Measurements from ENCODE around the gene AZGP1.
"Not testable (repeated sequence)": the region's sequence is repeated elsewhere in the genome, so short reads cannot be mapped to it uniquely, and the experiment has no call there.

The AZGP1 gene
- total RNA-seq, result 0 reads per million in 2 donors

DNA sequence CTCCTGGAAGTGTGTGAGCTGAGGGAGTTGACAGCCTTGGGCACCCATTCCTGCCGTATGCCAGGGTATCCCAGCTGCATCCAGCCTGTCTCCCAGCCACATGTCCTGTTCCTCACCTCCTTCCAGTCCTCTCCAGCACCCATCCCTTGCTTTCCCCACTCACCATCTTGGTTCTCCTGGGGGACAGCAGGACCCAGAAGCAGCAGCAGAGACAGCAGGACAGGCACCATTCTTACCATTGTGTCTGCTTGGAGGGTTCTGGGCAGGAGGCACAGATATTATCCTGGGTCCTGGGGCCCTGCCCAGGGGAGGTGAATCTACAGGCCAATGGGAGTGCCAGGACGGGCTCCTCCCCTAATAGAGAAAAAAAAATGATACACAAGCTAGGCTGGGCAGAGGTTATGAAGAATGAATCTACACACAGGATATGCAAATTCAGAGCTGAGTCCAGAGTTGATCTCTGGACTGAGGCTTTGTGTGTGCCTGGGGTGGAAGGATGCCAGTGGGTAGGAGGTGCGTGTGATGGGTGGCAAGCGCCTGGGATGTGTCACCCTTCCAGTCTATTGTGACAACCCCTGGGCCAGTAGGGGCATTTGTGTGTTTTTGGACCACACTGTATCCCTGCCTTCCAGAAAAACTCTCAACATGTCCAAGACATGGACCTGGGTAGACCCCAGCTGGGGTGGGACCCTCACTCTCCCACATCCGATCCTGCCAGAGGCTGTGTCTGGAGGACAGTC is at the start of gene AZGP1:
TSS of gene AZGP1 (minus strand) at position 250 of the 740 bp plus-strand sequence. CDS start at position 239, 11 bp downstream.
- DNase-seq, result no peak

DNA sequence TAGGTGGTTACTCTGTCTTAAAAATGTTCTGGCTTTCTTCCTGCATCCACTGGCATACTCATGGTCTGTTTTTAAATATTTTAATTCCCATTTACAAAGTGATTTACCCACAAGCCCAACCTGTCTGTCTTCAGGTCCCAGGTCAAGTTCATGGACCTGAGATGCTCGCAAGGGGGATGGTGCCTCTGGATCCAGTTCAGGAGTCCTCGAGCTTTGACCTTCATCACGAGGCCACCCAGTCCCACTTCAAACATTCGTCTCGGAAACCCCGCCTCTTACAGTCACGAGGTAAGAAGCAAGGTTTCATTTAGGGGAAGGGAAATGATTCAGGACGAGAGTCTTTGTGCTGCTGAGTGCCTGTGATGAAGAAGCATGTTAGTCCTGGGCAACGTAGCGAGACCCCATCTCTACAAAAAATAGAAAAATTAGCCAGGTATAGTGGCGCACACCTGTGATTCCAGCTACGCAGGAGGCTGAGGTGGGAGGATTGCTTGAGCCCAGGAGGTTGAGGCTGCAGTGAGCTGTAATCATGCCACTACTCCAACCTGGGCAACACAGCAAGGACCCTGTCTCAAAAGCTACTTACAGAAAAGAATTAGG is 48.3 kb upstream of the AZGP1 start:
- DNase-seq, result no peak

DNA sequence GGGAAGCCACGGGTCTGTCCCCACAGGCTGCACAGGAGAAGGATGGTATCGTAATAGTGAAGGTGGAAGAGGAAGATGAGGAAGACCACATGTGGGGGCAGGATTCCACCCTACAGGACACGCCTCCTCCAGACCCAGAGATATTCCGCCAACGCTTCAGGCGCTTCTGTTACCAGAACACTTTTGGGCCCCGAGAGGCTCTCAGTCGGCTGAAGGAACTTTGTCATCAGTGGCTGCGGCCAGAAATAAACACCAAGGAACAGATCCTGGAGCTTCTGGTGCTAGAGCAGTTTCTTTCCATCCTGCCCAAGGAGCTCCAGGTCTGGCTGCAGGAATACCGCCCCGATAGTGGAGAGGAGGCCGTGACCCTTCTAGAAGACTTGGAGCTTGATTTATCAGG is 47.7 kb upstream of the AZGP1 start:
- no peak for DNase-seq

DNA sequence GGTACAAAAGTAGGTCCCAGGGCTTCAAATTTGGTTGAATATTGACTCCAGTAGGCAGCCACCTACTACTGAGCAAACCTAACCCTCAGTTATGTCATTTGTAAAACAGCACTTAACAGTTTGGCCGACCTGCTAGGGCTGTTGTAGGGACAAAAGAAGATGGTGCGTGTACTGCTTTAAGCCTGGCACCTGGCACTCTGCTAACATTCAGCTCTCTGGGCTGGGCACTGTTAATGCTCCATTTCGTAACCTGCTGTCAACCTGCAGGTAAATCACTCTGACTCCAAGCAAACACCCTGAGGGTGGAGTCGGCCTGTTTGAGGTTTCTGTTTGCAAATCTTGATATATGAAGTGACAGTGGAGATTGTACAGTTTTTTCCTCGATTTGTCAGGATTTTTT is 46.8 kb upstream of the AZGP1 start:
- no peak for DNase-seq

DNA sequence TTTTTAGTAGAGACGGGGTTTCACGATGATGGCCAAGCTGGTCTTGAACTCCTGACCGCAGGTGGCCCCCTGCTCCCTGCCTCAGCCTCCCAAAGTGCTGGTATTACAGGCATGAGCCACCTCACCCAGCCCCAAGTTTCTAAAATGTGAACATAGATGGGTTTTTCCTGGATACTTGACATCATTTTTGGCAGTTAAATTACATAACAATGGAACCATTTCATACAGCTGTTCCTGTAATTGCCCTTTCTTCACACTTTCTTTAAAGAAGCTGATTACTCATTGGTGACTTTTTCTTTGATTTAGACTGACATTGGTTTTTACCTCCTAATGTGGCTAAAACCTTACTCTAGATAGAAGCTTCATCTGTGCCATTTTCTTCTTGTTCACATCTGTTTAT is 45.5 kb upstream of the AZGP1 start:
- DNase-seq, result no peak

DNA sequence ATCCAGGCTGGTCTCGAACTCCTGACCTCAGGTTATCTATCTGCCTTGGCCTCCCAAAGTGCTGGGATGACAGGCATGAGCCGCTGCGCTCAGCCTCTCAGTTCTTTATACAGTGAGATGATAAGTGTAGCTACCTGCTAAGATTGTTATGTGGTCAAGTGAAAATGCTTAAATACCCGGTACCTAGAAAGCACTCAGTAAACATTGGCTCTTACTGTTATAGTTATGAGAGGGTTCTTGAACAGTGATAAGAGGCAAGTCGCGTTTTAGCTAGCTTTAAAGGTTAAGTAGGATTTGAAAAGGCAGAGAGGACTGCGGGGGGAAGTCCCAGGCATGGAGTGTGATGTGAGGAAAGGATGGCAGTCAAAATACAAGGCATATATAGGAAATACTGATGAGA is 44.1 kb upstream of the AZGP1 start:
- DNase-seq, result no peak

DNA sequence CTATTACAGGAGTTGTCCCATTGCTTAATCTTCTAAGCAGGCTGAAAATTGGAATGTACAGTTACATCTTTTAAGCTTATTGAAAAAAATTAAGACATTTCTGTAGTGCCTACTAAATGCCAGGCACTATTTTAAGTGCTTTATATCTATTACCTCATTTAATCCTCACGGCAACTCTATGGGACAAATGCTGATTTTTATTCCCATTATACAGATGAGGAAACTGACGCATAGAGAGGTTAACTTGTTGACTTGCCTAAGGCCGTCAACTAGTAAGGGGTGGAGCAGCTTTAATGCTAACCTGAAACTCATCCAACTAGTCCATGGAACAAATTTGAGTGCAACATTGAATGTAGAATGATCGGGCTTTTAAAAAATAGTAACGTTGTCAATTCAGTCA is 42.0 kb upstream of the AZGP1 start:
- DNase-seq, result no peak

DNA sequence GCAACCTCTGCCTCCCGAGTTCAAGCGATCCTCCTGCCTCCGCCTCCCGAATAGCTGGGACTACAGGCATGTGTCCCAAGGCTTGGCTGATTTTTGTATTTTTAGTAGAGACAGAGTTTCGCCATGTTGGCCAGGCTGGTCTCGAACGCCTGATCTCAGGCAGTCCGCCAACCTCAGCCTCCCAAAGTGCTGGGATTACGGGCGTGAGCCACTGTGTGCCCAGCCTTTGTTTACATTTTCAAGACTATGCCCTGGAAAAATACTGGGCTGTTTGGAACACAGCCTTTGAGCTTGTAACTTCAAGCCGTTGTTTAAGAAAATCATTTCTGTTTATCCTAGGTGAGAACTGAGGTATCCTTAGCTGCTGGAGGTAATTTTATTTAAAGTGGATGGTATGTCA is 41.5 kb upstream of the AZGP1 start:
- no peak for DNase-seq

DNA sequence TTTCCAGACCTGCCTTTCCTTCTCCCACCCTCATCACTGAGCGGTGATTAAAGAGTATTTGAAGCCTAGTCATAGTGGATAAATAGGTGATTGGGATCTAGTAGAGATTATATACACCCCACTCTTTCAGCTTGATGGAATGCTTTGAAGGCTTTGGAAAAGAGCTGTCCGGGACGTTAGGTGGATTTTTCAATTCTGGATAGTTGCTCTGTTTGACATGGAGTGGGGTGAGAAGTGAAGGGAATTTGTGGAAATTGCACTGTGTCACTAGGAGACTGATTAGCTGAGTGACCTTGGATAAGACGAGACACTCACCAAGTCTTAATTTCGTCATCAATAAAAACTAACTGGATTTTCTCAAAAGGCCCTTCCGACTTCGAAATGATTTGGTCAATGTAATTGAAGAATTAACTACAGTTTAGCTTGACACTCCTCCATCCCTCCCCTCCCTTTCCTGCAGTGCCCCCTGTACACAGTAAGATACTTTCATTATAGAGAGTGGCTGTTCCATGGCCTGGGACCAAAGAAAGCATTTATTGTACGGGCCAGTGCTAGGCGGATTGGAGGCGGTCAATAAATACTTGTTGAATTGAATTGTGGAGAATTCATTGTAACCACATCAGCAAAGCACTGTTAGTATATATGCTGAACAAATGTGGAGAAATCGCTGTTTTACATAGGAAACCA is 40.5 kb upstream of the AZGP1 start:
- DNase-seq, result no peak

DNA sequence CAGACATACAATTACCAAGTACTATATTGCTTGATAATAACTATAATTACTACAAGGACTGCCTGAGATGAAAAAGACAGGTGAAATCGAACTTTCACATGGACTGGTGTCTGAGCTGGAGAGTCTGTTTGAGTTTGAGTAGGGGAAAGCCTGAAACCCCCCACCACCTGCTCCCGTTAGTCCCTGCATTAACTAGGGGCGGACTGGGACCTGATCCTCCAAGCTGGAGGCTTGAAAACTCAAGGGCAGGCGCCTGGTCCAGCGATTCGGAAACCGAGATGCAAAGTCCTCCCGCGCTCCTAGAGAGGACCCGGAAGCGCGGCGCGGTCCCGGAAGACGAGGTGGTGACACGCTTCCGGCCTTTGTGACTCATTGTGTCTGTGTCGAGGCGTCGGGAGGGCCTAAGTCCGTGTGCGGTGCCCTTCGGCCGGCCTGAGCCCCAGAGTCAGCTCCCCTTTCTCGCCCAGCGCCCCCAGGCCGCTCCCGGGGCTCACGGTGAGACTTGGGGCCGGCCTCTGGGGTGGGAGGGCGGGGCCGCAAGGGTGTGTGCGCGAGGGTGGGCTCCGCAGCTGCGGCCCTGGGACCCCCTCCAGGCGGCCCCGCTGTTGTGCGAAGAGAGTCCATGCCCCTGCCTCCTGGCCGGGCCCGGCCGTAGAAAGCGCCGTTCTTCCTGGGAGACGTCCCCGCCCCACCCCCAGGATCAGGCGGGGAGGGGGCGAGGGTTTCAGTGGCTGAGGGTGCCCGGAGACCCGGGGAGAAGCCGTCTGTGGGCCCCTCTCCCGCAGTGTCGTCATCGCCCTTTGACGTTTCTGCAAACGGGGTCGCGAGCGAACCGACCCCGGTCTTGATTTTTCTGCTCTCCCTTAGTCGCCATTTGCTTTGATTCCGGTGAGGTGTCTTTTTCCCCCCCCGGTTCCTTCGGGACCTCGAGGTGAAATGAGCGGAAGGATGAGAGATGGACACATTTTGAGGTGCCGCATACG is 39.7 kb upstream of the AZGP1 start, which contains the start of gene ZKSCAN1:
TSS of gene ZKSCAN1 (plus strand) at position 365 of the 983 bp plus-strand sequence. CDS start 7,911 bp downstream, outside the sequence.
- peak; percentile 67 for DNase-seq

DNA sequence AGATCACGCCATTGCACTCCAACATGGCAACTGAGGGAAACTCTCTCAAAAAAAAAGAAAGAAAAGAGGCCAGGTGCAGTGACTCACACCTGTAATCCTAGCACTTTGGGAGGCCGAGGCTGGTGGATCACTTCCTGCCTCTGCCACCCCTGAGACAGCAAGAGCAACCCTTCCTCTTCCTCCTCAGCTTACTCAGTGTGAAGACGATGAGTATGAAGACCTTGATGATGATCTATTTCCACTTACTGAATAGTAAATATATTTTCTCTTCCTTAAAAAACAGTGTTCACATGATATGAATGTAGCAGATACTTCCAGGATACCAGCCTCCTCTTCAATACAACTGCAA is 37.5 kb upstream of the AZGP1 start:
- no peak for DNase-seq

DNA sequence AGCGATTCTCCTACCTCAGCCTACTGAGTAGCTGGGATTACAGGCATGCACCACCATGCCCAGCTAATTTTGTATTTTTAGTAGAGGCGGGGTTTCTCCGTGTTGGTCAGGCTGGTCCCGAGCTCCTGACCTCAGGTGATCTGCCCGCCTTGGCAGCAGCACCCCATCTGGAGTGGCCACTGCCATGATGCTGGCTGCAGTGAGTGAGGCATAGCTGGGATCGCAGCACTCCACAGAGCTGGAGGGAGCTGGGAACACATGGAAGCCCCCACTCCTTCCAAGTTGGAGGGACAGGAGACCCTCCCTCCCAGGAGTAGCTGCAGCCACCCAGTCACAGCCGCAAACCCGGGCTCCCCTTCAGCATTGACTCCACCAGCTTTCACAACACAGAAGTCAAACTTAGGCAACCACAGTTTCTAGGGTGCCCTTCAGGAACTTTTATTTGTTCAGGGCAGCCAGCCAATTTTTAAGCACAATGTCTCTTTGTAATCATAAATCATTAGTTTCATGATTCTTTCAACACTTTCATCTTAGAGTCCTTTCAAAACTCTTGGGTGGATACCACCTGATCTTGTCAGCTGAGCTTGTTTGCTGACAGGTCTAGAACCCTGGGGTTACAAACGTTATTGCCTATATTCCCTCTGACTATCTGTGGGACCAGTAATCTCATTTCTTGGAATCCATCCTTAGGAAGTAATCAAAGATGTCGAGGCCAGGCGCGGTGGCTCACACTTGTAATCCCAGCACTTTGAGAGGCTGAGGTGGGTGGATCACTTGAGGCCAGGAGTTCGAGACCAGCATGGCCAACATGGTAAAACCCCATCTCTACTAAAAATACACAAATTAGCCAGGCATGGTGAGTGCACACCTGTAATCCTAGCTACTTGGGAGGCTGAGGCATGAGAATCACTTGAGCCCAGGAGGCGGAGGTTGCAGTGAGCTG is 36.8 kb upstream of the AZGP1 start:
- DNase-seq, result not testable (repeated sequence)

DNA sequence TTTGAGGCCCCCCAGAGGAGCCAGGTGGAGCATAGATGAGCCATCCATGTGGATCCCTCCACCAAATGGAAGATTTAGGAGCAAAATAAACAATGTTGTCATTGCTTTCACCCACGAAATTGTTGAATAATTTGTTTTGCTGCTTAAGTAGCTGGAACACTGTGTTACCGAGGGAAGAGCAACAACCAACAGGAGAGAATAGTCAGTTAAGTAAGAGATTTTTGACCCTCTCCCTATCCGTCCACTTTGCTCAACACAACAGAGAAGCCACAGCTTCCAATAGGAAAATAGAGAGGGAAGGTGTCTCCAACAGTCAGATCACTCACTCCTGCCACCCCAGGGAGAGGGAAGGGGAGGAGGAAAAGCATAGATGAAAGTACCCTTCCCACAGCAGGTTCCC is 35.7 kb upstream of the AZGP1 start:
- no peak for DNase-seq

DNA sequence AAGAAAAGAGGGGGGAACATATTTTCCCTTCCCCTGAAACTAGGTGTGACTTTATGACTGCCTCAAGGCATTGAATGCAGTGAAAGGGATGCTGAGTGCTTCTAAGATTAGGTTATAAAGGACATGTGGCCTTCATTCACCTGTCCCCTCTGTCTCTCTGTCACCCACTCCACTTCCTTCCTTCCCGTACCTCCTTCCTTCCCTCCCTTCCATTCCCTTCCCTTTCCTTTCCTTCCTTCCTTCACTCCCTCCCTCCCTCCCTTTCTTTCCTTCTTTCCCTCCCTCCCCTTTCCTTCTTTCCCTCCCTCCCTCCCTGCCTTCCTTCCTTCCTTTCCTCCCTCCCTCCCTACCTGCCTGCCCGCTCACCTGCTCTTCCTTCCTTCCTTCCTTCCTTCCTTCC is 35.1 kb upstream of the AZGP1 start:
- DNase-seq, result no peak

DNA sequence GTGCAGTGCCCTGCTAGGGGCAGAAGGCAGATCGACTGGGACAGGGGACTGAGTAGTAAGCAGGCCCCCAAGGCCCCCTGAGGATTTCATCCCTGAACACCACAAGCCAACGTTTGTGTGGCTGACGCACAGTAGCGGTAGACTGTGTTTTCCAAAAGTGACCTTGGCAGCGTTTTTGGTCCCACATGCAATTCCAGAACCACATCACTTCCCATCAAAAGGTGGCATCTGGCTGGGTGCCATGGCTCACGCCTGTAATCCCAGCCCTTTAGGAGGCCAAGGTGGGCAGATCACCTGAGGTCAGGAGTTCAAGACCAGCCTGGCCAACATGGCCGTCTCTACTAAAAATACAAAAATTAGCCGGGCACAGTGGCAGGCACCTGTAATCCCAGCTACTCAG is 34.1 kb upstream of the AZGP1 start:
- DNase-seq, result not testable (repeated sequence)

DNA sequence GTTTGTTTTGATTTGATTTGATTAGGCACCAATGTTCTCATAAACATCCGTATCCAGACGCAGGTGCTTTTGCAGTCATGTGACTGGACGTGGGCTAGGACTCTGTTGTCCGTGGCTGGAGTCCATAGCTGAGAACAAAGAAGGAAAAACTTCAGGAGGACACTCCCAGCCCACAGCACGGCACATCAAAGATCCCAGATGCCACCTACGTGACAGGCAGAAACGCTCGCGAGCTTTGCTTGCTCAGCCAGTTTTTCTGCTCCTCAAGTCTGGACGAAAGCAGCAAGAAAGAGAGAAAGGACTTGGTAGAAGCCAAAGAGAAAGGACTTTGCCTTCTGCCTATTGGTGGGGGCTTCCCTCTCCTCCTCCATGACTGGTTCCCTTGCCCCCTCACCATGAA is 32.7 kb upstream of the AZGP1 start:
- DNase-seq, result no peak

DNA sequence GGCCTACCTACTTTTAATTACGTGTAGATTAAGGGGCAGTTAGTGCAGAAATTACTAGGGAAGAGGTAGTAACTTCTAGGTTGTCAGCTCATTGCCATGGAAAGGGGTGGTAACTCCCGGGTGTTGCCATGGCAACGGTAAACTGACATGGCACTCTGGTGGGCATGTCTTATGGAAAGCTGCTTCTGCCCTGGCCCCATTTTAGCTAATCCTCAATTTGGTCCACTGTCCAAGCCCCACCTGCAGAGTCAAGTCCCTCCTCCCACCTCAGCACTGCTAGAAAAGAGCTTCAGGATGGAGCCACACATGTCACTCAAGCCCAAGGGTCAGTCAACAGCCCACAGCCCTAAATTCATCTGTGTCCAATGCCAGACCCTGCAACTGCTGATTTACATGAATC is 32.1 kb upstream of the AZGP1 start:
- DNase-seq, result no peak

DNA sequence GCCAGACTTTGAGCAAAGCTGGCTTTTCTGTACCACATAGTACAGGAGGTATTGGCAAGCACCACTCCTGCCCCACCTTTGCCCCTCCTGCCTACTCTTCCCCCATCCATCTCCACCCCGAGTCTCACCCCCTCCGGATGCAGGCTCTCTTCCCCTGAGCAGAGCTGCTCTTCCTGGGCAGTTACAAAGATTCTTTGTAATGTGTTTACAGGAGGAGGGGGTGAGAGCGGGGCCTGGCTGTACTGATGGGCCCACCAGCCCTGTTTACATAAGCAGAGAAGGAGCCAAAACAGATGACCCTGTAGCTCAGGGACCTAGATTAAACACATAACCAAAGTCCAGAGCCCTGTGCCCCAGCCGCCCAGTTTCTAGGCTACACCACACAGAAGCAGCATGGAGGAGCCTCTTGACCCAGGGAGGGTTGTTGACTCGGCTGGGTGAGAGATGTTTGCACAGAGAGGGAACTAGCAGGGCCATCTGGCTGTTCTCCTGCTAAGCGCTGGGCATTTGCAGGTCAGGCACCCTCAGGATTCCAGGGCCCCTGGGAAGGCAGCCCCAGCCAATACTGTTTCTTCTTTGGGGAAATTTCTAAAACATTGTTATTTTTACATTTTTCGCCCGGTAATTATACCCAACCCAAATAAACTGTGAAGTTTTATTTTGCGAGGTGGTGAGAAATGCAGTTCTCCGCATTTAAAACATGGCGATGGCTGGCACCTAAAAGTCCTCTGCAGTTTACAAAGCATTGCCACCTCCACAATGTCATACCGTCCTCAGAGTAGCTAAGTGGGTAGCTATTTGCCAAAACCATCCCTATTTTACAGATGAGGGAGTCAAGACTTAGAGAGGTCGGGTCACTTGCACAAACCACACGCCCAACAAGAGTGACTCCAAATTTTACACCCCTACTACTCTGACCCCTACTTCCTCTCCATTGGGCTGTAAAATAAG is 28.2 kb upstream of the AZGP1 start:
- DNase-seq, result no peak

DNA sequence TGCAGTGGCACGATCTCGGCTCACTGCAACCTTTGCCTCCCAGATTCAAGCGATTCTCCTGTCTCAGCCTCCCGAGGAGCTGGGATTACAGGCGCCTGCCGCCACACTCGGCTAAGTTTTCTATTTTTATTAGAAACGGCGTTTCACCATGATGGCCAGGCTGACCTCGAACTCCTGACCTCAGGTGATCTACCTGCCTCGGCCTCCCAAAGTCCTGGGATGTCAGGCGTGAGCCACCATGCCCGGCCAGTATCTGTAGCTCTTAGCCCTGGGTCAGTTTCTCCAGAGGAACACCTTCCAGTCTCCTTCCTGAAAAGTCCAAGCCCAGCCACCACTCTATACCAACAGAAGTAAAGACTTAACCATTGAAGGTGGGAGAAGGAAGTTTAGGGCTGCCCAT is 24.4 kb upstream of the AZGP1 start:
- DNase-seq, result no peak

DNA sequence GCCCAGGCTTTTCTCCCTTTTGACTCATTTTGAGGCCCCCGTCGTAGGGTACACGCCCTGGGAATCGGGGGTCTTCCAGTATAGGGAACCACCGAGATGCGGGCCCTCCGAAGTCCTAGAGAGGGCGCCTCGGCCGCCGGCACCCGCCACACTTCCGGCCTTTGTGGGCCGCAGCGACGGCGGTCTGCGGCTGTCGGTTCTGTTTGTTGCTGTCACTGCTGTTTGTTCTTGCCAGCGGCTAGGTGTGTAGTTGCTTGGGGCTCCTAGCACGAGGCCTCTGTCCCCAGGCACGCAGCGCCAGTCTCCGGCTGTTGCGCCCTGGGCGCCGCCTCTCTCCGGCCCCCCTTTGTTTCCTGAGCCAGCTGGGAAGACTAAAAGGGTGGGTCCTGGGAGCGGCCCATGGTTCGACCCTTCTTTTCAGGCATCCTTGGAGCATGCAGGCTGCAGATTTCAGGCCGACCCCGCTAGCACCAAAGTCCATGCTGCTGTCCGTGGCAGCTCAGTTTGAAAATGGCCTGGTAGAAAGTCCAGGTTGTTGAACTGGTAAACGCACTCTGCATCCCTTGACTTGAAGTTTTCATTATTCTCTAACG is 21.8 kb upstream of the AZGP1 start:
- DNase-seq, result peak; percentile 71

Data from activated gamma-delta T cell (primary cell).